ENCODE results near the gene KCNQ5.
"Not testable (repeated sequence)": the region's sequence is repeated elsewhere in the genome, so short reads cannot be mapped to it uniquely, and the experiment has no call there.

KCNQ5 gene

GRCh38 chr6:73200735-73201134 is 578.9 kb downstream of the KCNQ5 start:
- H3K9me3 ChIP-seq (ENCODE audit: control insufficient read depth, insufficient read depth, low read length) = no peaks in the 10 kb centered on the region; the same call in 1 of the 2 replicates
- H3K36me3 ChIP-seq (ENCODE audit: insufficient read depth, low read length) = no peaks in the 10 kb centered on the region
- peaks cover 4% of the 10 kb centered on the region for H3K4me1 ChIP-seq (ENCODE audit: insufficient read depth, low read length)
- H3K9ac ChIP-seq (ENCODE audit: low read depth, low read length) = no peak overlapping the region

- peaks cover 8% of the 10 kb centered on the region; the same call in 1 of the 2 replicates for H3K9me3 ChIP-seq (ENCODE audit: control insufficient read depth, insufficient read depth, low read length)
- no peak overlapping the region for H3K9ac ChIP-seq (ENCODE audit: low read depth, low read length)
Observed at GRCh38 chr6:73203098-73203497, 581.2 kb downstream of the KCNQ5 start.

GRCh38 chr6:73204252-73204651 is 582.4 kb downstream of the KCNQ5 start:
- peaks cover 8% of the 10 kb centered on the region; the same call in 1 of the 2 replicates for H3K9me3 ChIP-seq (ENCODE audit: control insufficient read depth, insufficient read depth, low read length)
- no peaks in the 10 kb centered on the region for H3K36me3 ChIP-seq (ENCODE audit: insufficient read depth, low read length)
- H3K9ac ChIP-seq (ENCODE audit: low read depth, low read length) = no peak overlapping the region
- peaks cover 4% of the 10 kb centered on the region for H3K4me1 ChIP-seq (ENCODE audit: insufficient read depth, low read length)

More at GRCh38 chr6:73203098-73203497, 581.2 kb downstream of the KCNQ5 start:
- Histone ChIP-seq H3K36me3 (ENCODE audit: insufficient read depth, low read length) (no peaks in the 10 kb centered on the region), H3K4me1 (ENCODE audit: insufficient read depth, low read length) (peaks cover 4% of the 10 kb centered on the region)

DNA sequence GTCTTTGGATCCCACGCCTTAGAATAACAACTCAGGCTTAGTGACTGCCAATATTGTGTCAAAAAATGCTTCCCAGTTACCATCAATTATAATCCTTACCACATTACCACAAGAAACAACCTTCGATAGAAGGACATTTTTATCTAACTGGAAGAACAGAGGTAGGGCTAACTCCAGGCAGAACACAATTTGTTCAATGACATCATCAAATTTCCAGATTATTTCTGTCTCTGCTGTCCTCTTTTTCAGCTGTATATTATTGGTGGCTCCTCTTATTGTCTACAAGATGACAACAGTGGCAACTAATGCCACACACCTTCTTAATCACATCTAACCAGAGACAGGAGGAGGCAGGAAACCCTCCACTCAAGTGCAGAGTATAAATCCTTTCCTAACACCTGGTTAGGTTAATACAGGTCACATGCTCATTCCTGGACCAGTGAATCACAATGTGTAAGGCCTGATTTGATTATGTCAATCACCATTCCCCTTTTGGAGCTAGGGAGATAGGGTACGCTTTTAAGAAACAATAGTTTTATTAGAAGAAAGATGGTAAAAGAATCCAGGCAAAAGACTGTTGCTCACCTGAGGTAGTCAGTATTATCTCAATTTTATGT is 585.5 kb downstream of the KCNQ5 start:
- H3K4me1 ChIP-seq (ENCODE audit: insufficient read depth, low read length) = peaks cover 4% of the 10 kb centered on the region; the same call in 1 of the 2 replicates
- no peak overlapping the region for H3K9ac ChIP-seq (ENCODE audit: low read depth, low read length)
- H3K36me3 ChIP-seq (ENCODE audit: insufficient read depth, low read length) = no peaks in the 10 kb centered on the region
- H3K9me3 ChIP-seq (ENCODE audit: control insufficient read depth, insufficient read depth, low read length) = peaks cover 8% of the 10 kb centered on the region; the same call in 1 of the 2 replicates

DNA sequence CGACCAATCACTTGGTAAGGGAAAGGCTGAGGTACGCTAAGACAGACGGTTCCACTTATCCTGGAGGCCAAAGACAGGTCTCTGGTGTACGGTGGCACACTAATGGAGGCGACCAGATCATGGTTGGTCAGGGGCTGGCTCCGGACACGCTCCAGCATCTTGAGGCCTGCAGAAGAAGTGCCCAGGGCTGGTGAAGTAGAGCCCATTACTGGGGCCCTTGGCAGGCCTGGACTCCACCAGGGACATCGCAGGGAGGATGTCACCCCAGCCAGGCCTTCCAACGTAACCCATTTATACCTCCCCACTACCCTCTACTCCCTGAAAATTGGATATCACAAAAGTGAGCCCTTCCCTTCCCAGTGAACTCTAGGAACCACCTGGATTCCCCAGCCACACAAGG is 587.3 kb downstream of the KCNQ5 start:
- peaks cover under 1% of the 10 kb centered on the region; the same call in 1 of the 2 replicates for H3K4me1 ChIP-seq (ENCODE audit: insufficient read depth, low read length)
- H3K36me3 ChIP-seq (ENCODE audit: insufficient read depth, low read length) = no peaks in the 10 kb centered on the region
- peaks cover 8% of the 10 kb centered on the region; the same call in 1 of the 2 replicates for H3K9me3 ChIP-seq (ENCODE audit: control insufficient read depth, insufficient read depth, low read length)
- H3K9ac ChIP-seq (ENCODE audit: low read depth, low read length) = no peak overlapping the region

GRCh38 chr6:73216859-73217258 is 595.0 kb downstream of the KCNQ5 start:
- no peaks in the 10 kb centered on the region for H3K36me3 ChIP-seq (ENCODE audit: insufficient read depth, low read length)
- H3K9ac ChIP-seq (ENCODE audit: low read depth, low read length) = no peak overlapping the region
- no peaks in the 10 kb centered on the region for H3K4me1 ChIP-seq (ENCODE audit: insufficient read depth, low read length)
- H3K9me3 ChIP-seq (ENCODE audit: control insufficient read depth, insufficient read depth, low read length) = no peaks in the 10 kb centered on the region

DNA sequence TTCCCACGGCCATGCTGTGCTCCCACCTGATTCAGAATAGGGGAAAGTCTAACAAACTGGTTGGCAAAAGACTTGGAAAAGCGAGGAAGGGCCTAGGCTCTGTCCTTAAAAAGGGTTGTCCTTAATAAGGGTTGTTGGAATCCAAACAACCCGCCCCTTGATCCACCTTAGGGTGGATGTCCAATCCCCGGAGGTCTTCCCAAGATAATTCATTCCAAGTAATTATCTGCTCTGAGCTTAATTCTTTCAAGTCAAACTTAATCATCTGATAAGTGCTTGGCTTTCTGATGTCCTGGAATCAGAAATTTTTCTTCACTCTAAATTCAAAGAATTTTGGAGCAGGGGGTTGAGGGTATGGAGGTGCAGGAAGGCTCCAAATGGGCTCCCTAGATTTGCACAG is 603.5 kb downstream of the KCNQ5 start, which contains the start of gene KHDC1L:
Gene KHDC1L, minus strand, starts transcription at position 101 of the 400 bp plus-strand sequence. Its CDS starts 88 bp downstream, at position 13.
- Histone ChIP-seq H3K4me1 (ENCODE audit: insufficient read depth, low read length) (no peaks in the 10 kb centered on the region), H3K9ac (ENCODE audit: low read depth, low read length) (no peak within 1 kb of the TSS), H3K9me3 (ENCODE audit: control insufficient read depth, insufficient read depth, low read length) (no peaks in the 10 kb centered on the region; the same call in 1 of the 2 replicates), H3K36me3 (ENCODE audit: insufficient read depth, low read length) (no peaks in the 10 kb centered on the region)

- Histone ChIP-seq H3K36me3 (ENCODE audit: insufficient read depth, low read length) (no peaks in the 10 kb centered on the region), H3K9ac (ENCODE audit: low read depth, low read length) (no peak overlapping the region), H3K4me1 (ENCODE audit: insufficient read depth, low read length) (0 out of 2 replicates have a peak, but pooled peaks cover 6% of the 10 kb centered on the region), H3K9me3 (ENCODE audit: control insufficient read depth, insufficient read depth, low read length) (no peaks in the 10 kb centered on the region; the same call in 1 of the 2 replicates)
Observed at GRCh38 chr6:73227606-73228255, 605.9 kb downstream of the KCNQ5 start.

GRCh38 chr6:73231986-73232391 is 610.1 kb downstream of the KCNQ5 start:
- H3K9ac ChIP-seq (ENCODE audit: low read depth, low read length) = no peak overlapping the region
- 0 out of 2 replicates have a peak, but pooled peaks cover 6% of the 10 kb centered on the region for H3K4me1 ChIP-seq (ENCODE audit: insufficient read depth, low read length)
- no peaks in the 10 kb centered on the region for H3K9me3 ChIP-seq (ENCODE audit: control insufficient read depth, insufficient read depth, low read length)
- no peaks in the 10 kb centered on the region for H3K36me3 ChIP-seq (ENCODE audit: insufficient read depth, low read length)

GRCh38 chr6:73233048-73233447 is 611.2 kb downstream of the KCNQ5 start:
- Histone ChIP-seq H3K36me3 (ENCODE audit: insufficient read depth, low read length) (no peaks in the 10 kb centered on the region), H3K9me3 (ENCODE audit: control insufficient read depth, insufficient read depth, low read length) (no peaks in the 10 kb centered on the region), H3K9ac (ENCODE audit: low read depth, low read length) (no peak overlapping the region), H3K4me1 (ENCODE audit: insufficient read depth, low read length) (0 out of 2 replicates have a peak, but pooled peaks cover 6% of the 10 kb centered on the region)

DNA sequence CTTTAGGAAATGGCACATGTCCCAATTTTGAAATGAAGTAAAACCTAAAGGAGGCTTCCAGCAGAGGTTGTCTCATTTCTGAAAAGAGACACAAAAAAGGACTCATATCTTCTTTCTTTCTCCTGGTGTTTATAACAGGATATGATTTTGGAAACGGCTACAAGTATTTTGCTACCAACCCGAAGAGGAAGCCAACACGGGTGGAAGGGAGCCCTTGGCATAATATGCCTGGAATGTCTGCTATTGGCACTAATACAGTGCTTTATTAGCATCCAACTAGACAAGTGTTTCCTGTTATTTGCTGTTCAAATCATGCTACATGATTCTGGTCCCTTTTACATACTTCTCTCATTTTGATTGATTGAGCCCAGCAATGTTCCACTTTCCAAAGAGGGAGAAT is 612.1 kb downstream of the KCNQ5 start:
- H3K9me3 ChIP-seq (ENCODE audit: control insufficient read depth, insufficient read depth, low read length); H3K9ac ChIP-seq (ENCODE audit: low read depth, low read length); H3K36me3 ChIP-seq (ENCODE audit: insufficient read depth, low read length); H3K4me1 ChIP-seq (ENCODE audit: insufficient read depth, low read length): not testable (repeated sequence)

GRCh38 chr6:73234733-73235132 is 612.9 kb downstream of the KCNQ5 start:
- Histone ChIP-seq H3K9ac (ENCODE audit: low read depth, low read length) (no peak overlapping the region), H3K9me3 (ENCODE audit: control insufficient read depth, insufficient read depth, low read length) (no peaks in the 10 kb centered on the region), H3K36me3 (ENCODE audit: insufficient read depth, low read length) (no peaks in the 10 kb centered on the region), H3K4me1 (ENCODE audit: insufficient read depth, low read length) (0 out of 2 replicates have a peak, but pooled peaks cover 6% of the 10 kb centered on the region)

GRCh38 chr6:73236144-73236750 is 614.4 kb downstream of the KCNQ5 start:
- Histone ChIP-seq H3K4me1 (ENCODE audit: insufficient read depth, low read length) (0 out of 2 replicates have a peak, but pooled peaks cover 6% of the 10 kb centered on the region), H3K36me3 (ENCODE audit: insufficient read depth, low read length) (no peaks in the 10 kb centered on the region), H3K9me3 (ENCODE audit: control insufficient read depth, insufficient read depth, low read length) (no peaks in the 10 kb centered on the region), H3K9ac (ENCODE audit: low read depth, low read length) (no peak overlapping the region)

DNA sequence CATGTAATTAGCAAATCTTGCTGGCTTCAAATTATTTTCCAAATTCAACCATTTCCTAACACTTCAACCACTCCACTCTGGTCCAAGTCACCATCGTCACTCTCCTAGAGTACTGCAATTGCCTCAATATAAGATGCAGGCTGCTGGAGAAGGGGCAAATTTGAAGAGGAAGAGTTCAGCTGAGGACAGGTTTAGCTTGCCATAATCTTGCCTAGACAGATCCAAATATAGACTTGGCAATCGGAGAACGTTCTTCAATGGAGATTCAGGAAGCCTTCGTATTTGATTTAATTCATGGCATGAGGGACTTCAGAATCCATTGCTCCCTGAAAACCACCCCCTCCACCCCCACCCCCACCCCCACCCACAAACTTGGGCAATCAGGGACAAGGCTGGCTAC is 618.9 kb downstream of the KCNQ5 start:
- Histone ChIP-seq H3K9me3 (ENCODE audit: control insufficient read depth, insufficient read depth, low read length) (no peaks in the 10 kb centered on the region), H3K4me1 (ENCODE audit: insufficient read depth, low read length) (no peaks in the 10 kb centered on the region), H3K36me3 (ENCODE audit: insufficient read depth, low read length) (no peaks in the 10 kb centered on the region), H3K9ac (ENCODE audit: low read depth, low read length) (no peak overlapping the region)
